H9 (cell line): Measurements from ENCODE around the gene CC2D2A. TPM values are rescaled to one million over a fixed set of nuclear protein-coding genes. Genes with fewer than 3 reads are reported as not detected.

Experiments used
- DNase-seq: peaks from one replicate; pipeline ENCODE4 v3.0.0-alpha.2; 2017
- H2AFZ ChIP-seq: one replicate; pipeline ENCODE4 v1.6.1; 2013; ENCODE audit warnings: mild to moderate bottlenecking, low read length, control low read depth, moderate library complexity
- H2AK5ac ChIP-seq: 2 replicates; pipeline ENCODE4 v1.6.1; 2013; ENCODE audit warnings: low read length, control low read depth, mixed read lengths; ENCODE audit not compliant: insufficient read length
- H2BK120ac ChIP-seq: one replicate; pipeline ENCODE4 v1.6.1; 2013; ENCODE audit warnings: low read depth, mild to moderate bottlenecking, low read length, control low read depth, inconsistent platforms; ENCODE audit not compliant: poor library complexity, severe bottlenecking
- H2BK12ac ChIP-seq: 2 replicates; pipeline ENCODE4 v1.6.1; 2013; ENCODE audit warnings: low read length, control low read depth, mixed read lengths, low read depth; ENCODE audit not compliant: insufficient read length
- H2BK15ac ChIP-seq: 2 replicates; pipeline ENCODE4 v1.6.1; 2013; ENCODE audit warnings: low read depth, low read length, control low read depth
- H2BK20ac ChIP-seq: one replicate; pipeline ENCODE4 v1.6.1; 2013; ENCODE audit warnings: low read depth, mild to moderate bottlenecking, low read length, control low read depth, inconsistent platforms; ENCODE audit not compliant: poor library complexity, severe bottlenecking
- H2BK5ac ChIP-seq: 2 replicates; pipeline ENCODE4 v1.6.1; 2013; ENCODE audit warnings: low read length, control low read depth, mixed read lengths; ENCODE audit not compliant: insufficient read length
- H3K14ac ChIP-seq: 2 replicates; pipeline ENCODE4 v1.6.1; 2013; ENCODE audit warnings: low read length, control low read depth; ENCODE audit not compliant: insufficient read depth
- H3K18ac ChIP-seq: 2 replicates; pipeline ENCODE4 v1.6.1; 2013; ENCODE audit warnings: low read depth, mild to moderate bottlenecking, mixed read lengths, low read length, control low read depth; ENCODE audit not compliant: insufficient read length
- H3K23ac ChIP-seq: 2 replicates; pipeline ENCODE4 v1.6.1; 2013; ENCODE audit warnings: low read length, control low read depth, mixed read lengths, low read depth; ENCODE audit not compliant: insufficient read length
- H3K23me2 ChIP-seq: 2 replicates; pipeline ENCODE4 v1.6.1; 2013; ENCODE audit warnings: low read depth, mild to moderate bottlenecking, mixed read lengths, low read length, control low read depth; ENCODE audit not compliant: insufficient read length, poor library complexity, severe bottlenecking
- H3K27ac ChIP-seq: 2 replicates; pipeline ENCODE4 v1.5.1; 2013; ENCODE audit warnings: low read length, control low read depth, mixed read lengths, low read depth; ENCODE audit not compliant: insufficient read length
- H3K27me3 ChIP-seq: 2 replicates; pipeline ENCODE4 v1.6.1; 2013; ENCODE audit warnings: low read length, control low read depth, inconsistent platforms; ENCODE audit not compliant: insufficient read depth
- H3K4ac ChIP-seq: 2 replicates; pipeline ENCODE4 v1.6.1; 2013; ENCODE audit warnings: low read depth, mild to moderate bottlenecking, control low read depth, inconsistent platforms, low read length, moderate library complexity
- H3K4me1 ChIP-seq: 2 replicates; pipeline ENCODE4 v1.6.1; 2013; ENCODE audit warnings: low read length, control low read depth, inconsistent platforms; ENCODE audit not compliant: insufficient read depth
- H3K4me2 ChIP-seq: 2 replicates; pipeline ENCODE4 v1.6.1; 2013; ENCODE audit warnings: low read length, control low read depth, mixed read lengths; ENCODE audit not compliant: insufficient read length, insufficient read depth
- H3K56ac ChIP-seq: 2 replicates; pipeline ENCODE4 v1.6.1; 2013; ENCODE audit warnings: low read depth, mild to moderate bottlenecking, mixed read lengths, low read length, control low read depth; ENCODE audit not compliant: insufficient read length
- H3K79me1 ChIP-seq: 2 replicates; pipeline ENCODE4 v1.6.1; 2013; ENCODE audit warnings: low read depth, mild to moderate bottlenecking, moderate library complexity, low read length, control low read depth, inconsistent platforms; ENCODE audit not compliant: insufficient read depth, poor library complexity, severe bottlenecking
- H3K79me2 ChIP-seq: 2 replicates; pipeline ENCODE4 v1.6.1; 2013; ENCODE audit warnings: low read length, control low read depth, inconsistent platforms; ENCODE audit not compliant: insufficient read depth
- H3K9ac ChIP-seq: 2 replicates; pipeline ENCODE4 v1.6.1; 2013; ENCODE audit warnings: low read length, control low read depth, mixed read lengths; ENCODE audit not compliant: insufficient read length; ENCODE audit errors: extremely low read depth
- H3K9me3 ChIP-seq: one replicate; pipeline ENCODE4 v1.6.1; 2013; ENCODE audit warnings: low read depth, low read length, inconsistent platforms; ENCODE audit not compliant: control insufficient read depth
- H3T11ph ChIP-seq: one replicate; pipeline ENCODE4 v1.6.1; 2013; ENCODE audit warnings: mild to moderate bottlenecking, low read length, control low read depth, inconsistent platforms
- H4K20me1 ChIP-seq: one replicate; pipeline ENCODE4 v1.6.1; 2013; ENCODE audit not compliant: control insufficient read depth, insufficient read length, insufficient read depth
- H4K5ac ChIP-seq: 2 replicates; pipeline ENCODE4 v1.6.1; 2013; ENCODE audit warnings: low read depth, mild to moderate bottlenecking, mixed read lengths, low read length, control low read depth; ENCODE audit not compliant: insufficient read length
- H4K8ac ChIP-seq: replicated peaks from 2 replicates; pipeline ENCODE4 v1.6.1; 2013; ENCODE audit warnings: low read length, control low read depth, mixed read lengths, low read depth; ENCODE audit not compliant: insufficient read length
- H4K91ac ChIP-seq: 2 replicates; pipeline ENCODE4 v1.6.1; 2013; ENCODE audit warnings: low read depth, mild to moderate bottlenecking, moderate library complexity, mixed read lengths, low read length, control low read depth; ENCODE audit not compliant: insufficient read length
- H3K27ac Mint-ChIP-seq, 3 experiments: 2 replicates in 2 of 3; 3 replicates in 1 of 3; pipeline ENCODE4 v1.8.0; 2020 to 2021; ENCODE audit warnings: mixed read lengths in 3 of 3, mild to moderate bottlenecking in 1 of 3, moderate library complexity in 1 of 3
- H3K27me3 Mint-ChIP-seq: 2 replicates; pipeline ENCODE4 v1.8.0; 2021; ENCODE audit warnings: low read depth, mild to moderate bottlenecking, moderate library complexity, mixed read lengths
- H3K36me3 Mint-ChIP-seq, 3 experiments: 2 replicates in 2 of 3; 3 replicates in 1 of 3; pipeline ENCODE4 v1.8.0; 2020 to 2021; ENCODE audit warnings: low read depth in 3 of 3, mixed read lengths in 3 of 3; ENCODE audit not compliant: insufficient read depth in 1 of 3
- H3K4me1 Mint-ChIP-seq, 2 experiments: 2 replicates each; pipeline ENCODE4 v1.8.0; 2020; ENCODE audit warnings: mixed read lengths in 2 of 2
- H3K4me3 Mint-ChIP-seq, 2 experiments: 2 replicates in 1 of 2; 3 replicates in 1 of 2; pipeline ENCODE4 v1.8.0; 2020 to 2021; ENCODE audit warnings: mild to moderate bottlenecking in 2 of 2, mixed read lengths in 2 of 2, moderate library complexity in 1 of 2
- H3K9me3 Mint-ChIP-seq, 2 experiments: 2 replicates in 1 of 2; 3 replicates in 1 of 2; pipeline ENCODE4 v1.8.0; 2020; ENCODE audit warnings: mild to moderate bottlenecking in 2 of 2, mixed read lengths in 2 of 2, moderate library complexity in 1 of 2
- CTCF ChIP-seq: fragments of 200-600 bp; sonication (generic); conservative IDR thresholded peaks from 3 replicates; pipeline ENCODE4 v1.8.0; 2021; ENCODE audit warnings: antibody characterized with exemption, mild to moderate bottlenecking
- WGBS: extraction: QIAGEN DNeasy Blood & Tissue Kit; methylation state at CpG from one replicate; pipeline ENCODE4 v1.1.7; 2013; ENCODE audit warnings: missing lambda C conversion rate, low lambda C conversion rate, mixed read lengths; ENCODE audit not compliant: insufficient read length; ENCODE audit errors: extremely low coverage; 5-methylcytosine and 5-hydroxymethylcytosine counted together
- total RNA-seq: library from RNA; stranded (reverse); gene quantifications from 2 replicates; pipeline ENCODE4 v1.2.1, GENCODE V29; 2021

Gene CC2D2A
- total RNA-seq, 1 experiment from 2014 or later = 10.4 TPM

- H3K4me3 Mint-ChIP-seq = no peak overlapping the region
- no peaks in the 10 kb centered on the region for H3K27me3 Mint-ChIP-seq
- no peak overlapping the region for H4K5ac ChIP-seq
- H2AFZ ChIP-seq = no peak overlapping the region
- no peaks in the 10 kb centered on the region for H3K23me2 ChIP-seq
- no peak overlapping the region for H2AK5ac ChIP-seq
- no peak overlapping the region for H2BK15ac ChIP-seq
- DNase-seq = no peak
- H3T11ph ChIP-seq = no peak overlapping the region
- no peak overlapping the region for H2BK12ac ChIP-seq
- H4K91ac ChIP-seq = no peak overlapping the region
- H3K79me2 ChIP-seq = no peaks in the 10 kb centered on the region
- H2BK20ac ChIP-seq = no peak overlapping the region
- H3K4me1 Mint-ChIP-seq = peaks cover 3 to 4% of the 10 kb centered on the region in 2 experiments; a peak in 2 of 4 replicates
- H3K27me3 ChIP-seq = no peaks in the 10 kb centered on the region
- H4K20me1 ChIP-seq = no peaks in the 10 kb centered on the region
- H3K4ac ChIP-seq = no peak overlapping the region
- no peak for TF ChIP-seq CTCF
- H3K4me2 ChIP-seq = no peak overlapping the region
- no peak overlapping the region for H3K23ac ChIP-seq
- no peaks in the 10 kb centered on the region for H3K79me1 ChIP-seq
- H4K8ac ChIP-seq = no peak overlapping the region
- no CpG with 5 or more reads among the region's 1 CpG for WGBS
- no peak overlapping the region for H3K27ac ChIP-seq
- H3K4me1 ChIP-seq = no peaks in the 10 kb centered on the region; the same call in 1 of the 2 replicates
- no peak overlapping the region for H2BK5ac ChIP-seq
- no peak overlapping the region for H2BK120ac ChIP-seq
- H3K9ac ChIP-seq = no peak overlapping the region
- peaks cover 8 to 14% (median 9%) of the 10 kb centered on the region in 3 experiments for H3K36me3 Mint-ChIP-seq
- H3K9me3 ChIP-seq = no peaks in the 10 kb centered on the region
- H3K27ac Mint-ChIP-seq = no peak overlapping the region
- H3K9me3 Mint-ChIP-seq = peaks cover 7 to 11% of the 10 kb centered on the region in 2 experiments
- H3K56ac ChIP-seq = no peak overlapping the region
- H3K18ac ChIP-seq = no peak overlapping the region
- no peak overlapping the region for H3K14ac ChIP-seq
Measured at GRCh38 chr4:15586066-15586465, 116.4 kb downstream of the CC2D2A start.
